Midbrain (tissue), 1 donor: ENCODE measurements around the gene SPPL3.

Experiments
- DNase-seq: peaks from one replicate; lab custom pipeline; 2025; lab: John Stamatoyannopoulos, UW

The SPPL3 gene

DNA sequence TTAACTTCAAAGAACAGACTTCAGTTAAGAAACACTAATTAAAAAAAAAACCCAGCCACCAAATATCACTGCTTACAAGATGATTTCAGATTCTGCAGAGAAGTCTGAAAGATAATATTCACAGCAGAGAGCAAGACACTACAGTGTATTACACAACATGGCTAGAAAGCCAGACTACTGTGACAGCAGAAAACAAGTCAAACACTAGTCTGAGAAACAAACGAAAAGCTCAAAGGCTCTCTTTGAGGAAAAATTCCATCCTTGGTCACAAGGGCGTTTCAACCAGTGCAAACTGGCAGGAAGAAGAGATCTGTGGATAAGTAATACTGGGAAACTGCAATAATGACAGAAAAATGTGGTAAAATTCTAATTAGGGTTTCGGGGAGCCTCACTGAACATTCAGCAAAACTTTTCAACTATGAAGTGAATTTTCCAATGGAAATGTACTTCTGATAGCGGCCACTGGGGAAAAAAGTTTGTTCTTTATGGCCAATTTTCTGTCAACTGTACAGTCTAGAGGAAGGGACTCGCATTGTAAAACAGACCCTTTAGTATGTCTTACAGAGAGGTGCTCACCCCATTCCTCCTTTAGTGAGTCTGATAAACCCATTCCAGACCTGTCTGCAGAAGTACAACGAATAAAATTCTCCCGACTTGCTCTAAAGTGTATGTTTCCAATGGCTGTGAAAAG, 128.2 kb downstream of the SPPL3 start:
- DNase-seq = peak; percentile 31

DNA sequence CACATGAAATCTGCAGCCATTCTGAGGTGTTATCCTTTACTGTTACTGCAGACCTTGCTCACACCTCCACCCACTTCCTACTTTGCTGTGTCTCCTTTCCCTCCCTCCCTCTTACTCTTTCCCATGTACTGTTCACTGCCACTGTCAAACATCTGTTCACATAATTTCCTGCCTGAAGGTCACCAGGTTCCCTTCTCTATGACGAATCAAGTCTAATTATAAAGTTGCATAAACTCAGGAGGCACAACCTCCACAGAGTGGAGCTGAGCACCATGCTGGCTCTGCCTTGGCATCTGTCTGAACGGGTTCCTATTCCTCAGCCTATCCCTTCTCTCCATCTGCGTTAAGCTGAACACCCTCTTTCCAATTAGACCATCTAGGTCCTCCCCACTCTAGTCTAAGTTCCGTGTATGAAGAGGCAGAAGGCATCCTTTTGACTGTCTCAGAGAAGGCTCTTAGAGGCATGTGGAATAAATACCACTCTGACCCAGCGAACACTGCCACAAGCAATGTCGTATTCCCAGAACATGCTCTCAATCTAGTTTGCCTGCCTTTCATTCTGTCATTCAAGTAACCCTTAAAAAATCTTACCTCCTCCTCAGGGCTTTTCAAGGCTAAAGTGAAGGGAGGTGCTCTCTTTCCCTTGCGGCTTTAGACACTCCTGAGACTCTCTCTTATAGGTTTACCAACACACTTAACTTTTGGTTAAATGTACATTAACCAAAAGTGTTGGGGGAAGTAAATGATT, 129.8 kb downstream of the SPPL3 start:
- DNase-seq = no peak

DNA sequence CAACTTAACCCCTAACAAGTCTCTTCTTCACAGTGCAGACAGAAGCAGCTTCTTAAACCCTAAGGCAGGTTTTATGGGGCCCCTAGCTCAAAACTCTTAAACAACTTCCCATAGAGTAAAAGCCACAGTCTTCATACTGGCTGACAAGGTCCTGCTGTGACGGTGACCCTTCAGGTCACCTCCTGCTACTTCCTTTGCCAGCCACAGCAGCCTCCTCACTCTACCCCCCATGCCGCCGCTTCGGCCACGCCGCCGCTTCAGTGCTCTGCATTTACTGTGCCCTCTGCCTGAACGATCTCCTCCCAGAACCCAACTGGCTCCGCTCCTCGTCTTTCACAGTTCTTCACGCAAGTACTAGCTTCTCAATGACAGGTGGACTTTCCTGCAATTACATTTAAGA, 133.1 kb downstream of the SPPL3 start:
- no peak for DNase-seq

DNA sequence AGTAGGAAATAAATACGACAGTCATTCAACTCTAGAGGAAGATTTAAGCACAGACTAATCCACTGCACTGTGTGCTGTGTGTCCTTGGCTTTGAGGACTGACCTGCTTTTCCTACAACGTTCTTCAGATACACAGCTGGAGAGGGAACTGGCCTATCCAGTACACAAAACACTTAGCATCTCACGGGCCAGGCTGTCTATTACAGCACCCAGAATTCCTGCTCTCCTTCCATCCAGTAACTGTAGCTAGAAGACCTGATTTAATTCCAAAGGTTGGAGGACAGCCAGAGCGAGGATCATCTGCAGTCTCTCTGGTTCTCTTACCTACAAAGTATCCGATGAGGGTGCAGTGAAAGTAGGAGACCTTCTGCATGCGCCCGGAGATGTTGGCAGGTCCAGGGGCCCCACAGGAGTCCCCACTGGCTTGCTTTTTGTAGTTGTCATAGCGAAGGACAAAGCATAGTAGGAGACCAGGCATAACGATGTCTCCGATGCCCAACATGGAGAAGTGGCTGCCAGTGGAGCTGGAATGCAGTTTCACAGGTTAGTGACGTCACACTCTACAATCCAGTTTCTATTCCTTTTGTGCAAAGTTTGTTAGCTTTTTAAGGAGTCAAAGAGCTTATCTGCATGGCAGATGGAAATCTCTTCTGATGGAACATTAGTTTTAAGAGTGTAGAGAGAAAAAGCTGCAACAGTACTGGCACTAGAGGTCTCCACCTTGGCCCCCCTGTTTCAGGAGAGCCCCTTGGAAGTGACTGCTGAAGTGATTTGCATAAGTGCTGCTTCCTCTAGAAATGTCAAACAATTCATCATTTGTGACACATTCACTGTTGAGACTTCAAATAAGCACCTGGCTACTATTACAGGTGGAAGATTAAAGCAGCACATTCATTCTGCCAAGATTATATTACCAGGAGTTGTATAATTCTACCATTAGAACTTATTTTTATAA, 136.8 kb downstream of the SPPL3 start:
- DNase-seq = no peak

DNA sequence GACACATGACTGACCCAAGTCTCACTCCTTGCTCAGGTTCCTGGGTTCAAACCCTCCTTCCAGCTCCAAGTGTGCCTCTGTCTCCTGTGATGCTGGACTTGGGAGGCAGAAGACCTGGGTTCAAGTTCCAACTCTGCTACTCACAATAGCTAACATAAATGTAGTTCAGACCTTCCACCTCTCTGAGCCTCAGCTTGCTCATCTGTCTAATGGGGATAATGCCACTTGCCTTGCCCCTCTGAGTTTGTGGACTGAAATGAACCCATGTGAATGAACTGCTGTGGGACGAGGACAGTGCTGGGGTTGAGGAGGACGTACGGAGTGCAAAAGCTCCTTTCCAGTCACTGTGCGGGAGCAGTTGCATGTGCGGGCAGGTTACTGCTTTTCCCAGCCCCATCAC, 137.6 kb downstream of the SPPL3 start:
- no peak for DNase-seq

DNA sequence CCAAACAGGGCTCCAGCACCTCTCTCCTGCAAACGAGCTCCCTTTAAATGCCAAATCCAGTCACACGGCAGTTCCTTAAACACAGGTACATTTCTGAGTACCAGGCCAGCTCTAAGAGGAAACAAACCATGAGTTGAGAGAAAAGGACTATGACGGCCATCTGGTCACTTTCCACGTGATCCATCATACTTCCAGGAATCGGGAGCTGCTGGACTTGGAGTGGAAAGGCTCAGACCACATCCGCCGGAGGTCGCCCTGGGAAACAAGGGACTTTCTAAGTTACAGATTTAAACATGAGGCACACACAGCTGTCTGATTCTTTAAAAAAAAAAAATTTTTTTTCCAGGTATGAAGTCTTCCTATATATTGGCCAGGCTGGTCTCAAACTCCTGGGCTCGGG, 139.3 kb downstream of the SPPL3 start:
- no peak for DNase-seq

DNA sequence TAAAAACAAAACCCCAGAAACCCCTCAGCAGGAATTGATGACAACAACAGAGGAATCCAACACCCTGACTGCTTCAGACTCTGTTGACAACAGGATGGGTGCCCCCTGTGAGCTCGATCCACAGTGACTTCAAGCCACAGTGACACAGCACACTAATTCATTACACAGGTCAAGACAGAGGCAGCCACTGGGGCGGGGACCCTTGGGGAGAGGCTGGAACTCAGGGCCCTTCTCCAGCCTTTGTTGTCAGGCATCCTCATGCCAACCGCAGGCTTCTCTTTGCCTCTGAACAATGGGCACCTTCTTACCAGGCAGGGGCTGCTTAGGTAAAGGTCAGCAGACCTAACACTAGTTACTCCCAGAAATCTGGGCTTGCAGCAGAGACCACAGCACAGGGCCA, 140.9 kb downstream of the SPPL3 start:
- DNase-seq = no peak

DNA sequence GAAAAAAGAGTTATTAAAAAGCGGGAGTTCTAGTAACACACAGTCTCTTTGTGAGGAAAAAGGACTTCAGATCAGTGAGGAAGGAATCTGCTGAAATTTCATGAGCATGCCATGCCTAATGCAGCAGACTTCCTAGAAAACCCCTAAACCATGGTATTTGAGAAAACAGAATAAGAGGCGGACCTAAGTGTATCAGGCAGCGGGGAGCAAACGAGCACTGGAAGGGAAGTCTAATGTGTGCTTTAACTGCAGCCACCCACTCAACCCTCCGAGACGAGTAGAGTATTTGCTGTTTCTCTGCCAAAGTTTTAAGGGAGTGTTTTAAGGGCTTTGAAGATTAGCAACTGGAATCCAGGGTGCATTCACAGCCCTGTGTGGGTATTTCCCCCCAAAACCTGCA, 142.1 kb downstream of the SPPL3 start:
- no peak for DNase-seq

DNA sequence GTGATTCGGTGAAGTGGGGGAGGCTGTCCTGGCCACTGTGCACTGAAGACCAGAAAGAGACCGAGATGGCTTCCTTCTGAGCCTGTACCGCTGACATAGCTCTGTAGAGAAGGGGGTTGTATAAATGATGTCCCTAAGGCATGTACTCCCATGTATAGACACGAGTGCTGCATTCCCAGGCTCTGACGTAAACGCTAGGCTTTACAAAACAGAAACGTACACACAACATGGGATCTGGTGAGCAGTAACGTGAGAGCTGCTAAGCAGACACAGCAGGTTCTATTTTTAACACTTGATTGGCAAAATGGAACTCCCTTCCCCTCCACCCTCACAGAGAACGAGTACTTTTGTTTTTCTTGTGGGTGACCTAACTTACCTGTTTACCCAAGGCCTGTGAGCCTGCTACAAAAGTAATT, 142.6 kb downstream of the SPPL3 start:
- DNase-seq = no peak

DNA sequence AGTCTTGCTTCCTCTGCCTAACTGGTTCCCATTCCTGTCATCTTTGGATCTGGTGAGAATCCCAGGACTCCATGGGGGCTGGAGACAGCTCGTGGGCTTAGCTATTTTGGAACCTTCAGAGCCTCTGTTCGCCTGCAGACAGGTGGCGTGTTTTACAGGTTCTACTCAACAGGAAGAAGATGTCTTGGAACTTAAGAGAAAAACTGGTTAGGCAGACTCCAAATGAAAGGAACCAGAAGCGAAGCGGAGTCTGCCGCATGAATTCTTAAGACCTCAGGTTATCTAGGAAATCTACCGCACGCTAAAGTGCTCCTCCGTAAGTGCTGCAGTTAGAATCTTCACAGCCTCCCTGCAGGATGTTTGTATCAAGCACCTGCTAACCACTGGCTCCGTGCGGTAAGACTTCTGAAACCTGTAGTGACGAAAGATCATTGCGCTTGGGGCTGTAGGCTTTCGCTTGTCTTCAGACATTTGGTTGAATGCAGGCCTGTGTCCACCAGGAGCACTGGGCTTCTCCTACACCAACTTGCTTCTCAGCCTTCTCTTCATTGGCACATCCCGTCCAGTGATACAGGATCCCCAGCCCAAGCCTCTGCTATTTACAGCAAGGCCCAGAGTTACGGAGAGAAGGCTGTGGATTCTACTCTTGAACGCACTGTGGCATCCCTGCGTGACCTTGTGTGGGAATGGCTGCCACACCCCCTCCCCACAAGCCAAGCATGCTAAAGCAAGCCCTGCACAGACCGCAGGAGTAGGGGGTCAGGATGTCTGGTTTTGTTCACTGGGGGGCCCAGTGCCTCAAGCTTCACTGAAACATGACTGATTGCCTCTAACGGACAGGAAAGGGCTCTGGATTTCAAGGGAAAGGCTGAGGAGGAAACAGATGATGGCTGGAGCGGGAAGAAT, 143.6 kb downstream of the SPPL3 start:
- no peak for DNase-seq

DNA sequence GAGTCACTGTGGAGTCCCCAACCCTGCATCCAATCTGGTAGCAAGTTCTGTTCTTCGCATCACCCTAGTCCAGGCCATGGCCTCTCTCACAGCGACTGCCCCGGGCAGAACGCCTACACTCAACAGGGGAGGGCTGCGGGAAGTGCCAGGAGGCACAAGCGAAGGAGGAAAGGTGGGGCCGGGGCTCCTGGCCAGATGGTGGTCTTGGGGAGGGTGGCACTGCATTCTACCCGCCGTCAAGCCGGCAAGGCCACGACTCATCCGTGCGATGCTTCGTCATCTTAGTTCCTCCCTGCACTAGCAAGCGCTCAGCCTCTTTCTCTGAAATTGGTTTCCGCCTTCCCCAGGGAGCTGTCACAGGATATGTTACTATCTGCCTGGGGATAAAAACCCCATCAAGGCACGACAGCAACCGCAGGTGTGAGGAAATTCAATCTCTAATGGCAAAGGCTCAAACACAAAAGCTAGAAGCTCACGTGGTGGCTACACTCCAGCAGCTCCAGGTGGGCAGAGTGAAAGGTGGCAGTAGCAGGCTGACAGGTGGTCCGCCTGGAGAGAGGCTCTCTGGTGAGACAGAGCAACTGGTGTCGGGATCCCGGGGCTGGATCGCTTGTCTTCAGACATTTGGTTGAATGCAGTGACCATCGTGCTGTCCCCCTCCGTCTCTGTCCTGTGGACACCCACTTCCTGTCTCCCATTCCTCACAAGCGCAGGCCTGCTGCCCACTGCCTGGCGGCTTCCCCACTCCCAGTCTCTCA, 144.4 kb downstream of the SPPL3 start:
- DNase-seq = no peak

DNA sequence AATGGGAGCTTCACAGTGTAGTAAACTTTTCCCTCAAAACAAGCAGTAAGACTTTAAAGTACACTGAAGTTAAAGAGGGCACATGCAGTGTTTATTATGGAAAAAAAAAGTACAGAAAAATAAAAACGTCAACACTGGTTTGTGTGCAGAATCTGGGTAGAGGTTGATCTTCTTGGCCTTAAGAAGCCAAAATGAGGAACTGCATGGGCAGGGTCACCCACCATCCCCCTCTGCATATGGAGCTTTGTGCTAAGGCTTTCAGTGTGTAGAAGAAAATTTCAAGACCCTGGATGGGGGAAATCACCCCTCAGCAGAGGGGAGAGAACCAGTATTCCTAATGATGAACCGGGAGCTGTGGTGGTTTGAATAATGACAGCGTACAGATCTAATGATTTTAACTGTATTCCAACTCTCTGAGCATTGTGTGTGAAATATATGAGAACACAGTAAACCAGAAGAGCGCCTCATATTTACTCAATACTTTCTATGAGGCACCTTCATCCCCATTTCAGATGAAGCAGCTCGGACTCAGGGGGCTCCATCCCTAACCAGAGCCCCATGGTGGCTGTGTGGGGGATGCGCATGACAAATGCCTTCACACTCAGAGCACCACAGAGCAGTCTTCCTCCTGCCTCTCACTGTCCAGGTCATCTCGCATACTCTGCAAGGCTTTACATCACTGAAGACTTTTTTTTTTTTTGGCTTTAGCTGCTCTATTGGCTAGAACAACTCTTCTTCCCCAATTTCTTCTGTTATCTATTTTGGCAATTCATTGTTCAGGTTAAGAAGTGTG, 145.2 kb downstream of the SPPL3 start:
- DNase-seq = no peak

DNA sequence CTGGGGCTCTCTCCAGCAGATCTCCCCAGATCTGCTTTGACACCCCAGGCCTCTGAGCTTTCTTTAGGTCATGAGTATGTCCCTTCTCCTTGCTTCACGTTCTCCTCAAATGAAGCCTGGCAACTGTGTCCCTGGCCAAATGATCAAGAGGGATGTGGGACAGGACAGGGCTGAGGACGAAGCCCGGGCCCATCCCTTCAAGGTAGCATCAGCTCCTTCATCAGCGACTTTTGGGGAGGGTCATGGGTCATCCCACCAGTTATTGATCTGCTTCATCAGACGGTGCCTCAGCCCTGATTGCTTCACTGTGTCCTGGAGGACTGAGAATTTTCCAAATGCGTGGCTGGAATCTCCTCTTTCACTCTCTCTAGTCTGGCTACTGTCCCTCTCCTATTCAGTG, 146.2 kb downstream of the SPPL3 start:
- no peak for DNase-seq

DNA sequence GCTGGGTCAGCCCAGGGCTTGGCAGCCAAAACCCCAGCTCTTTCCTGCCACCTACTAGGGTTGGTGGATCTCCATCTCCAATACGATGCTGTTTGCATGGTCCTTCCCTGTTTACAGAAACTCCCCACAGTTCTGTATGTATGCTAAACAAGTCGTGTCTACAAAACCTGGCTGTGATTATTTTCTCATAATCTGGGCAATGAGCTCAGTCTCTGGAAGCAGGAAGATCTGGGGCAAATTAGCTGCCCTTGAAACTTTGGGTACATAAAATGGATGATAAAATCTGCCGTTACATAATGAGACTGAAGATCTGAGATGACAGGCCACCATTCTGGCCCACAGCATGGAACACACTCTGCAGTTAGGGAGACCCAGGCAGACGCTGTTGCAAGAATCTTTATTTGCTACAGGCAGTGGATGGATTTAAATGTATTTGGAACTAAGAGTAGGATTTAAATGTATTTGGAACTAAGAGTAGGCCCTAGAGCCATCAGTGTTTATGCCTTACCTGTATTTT, 146.9 kb downstream of the SPPL3 start:
- DNase-seq = no peak

DNA sequence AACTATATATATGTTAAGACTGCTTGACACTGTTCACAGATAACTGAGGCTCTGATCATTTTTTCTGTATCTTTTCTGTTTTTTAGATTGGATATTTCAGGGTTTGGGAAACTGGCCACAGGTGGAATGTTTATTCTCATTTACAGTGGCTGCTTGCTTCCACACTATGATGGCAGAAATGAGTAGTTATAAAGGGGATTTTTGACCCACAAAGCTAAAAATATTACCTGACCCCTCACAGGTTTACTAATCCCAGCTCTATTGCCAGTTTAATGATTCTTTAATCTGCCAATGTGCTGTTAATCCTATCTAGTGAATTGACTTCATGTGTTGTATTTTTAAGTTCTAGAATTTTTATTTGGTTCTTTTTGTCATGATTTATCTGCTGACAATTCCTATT, 148.9 kb downstream of the SPPL3 start:
- DNase-seq = no peak

DNA sequence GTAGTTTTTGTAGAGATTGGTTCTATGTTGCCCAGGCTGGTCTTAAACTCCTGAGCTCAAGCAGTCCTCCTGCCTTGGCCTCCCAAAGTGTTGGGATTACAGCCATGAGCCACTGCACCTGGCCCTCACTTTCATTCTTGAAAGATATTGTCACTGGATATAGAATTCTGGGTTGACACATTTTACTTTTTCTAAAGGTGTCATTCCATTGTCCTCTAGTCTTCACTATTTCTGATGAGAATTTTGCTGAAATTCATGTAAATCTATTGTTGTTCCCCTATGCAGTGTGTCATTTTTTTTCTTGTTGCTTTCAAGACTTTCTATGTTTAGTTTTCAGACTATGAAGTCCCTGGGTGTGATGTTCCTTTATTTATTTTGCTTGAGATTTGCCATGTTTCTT, 149.4 kb downstream of the SPPL3 start:
- DNase-seq = no peak

DNA sequence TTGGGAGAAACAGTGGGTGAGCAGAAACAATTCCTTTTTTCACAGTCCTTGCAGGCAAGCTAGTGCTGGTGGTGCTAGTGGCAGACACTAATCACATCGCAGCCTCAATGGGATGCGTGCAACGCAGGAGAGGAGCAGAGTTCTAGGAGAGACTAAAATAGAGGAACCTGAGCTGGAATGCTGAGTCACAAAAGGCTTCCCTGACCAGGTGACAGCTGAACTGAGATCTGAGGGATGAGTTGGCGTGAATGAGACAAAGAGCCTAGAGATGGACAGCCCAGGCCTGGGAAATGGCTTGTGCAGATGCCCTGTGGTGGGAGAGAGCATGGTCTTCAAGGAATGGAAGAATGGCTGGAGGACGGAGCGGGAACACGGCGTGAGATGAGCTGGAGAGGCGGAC, 152.8 kb downstream of the SPPL3 start:
- no peak for DNase-seq

DNA sequence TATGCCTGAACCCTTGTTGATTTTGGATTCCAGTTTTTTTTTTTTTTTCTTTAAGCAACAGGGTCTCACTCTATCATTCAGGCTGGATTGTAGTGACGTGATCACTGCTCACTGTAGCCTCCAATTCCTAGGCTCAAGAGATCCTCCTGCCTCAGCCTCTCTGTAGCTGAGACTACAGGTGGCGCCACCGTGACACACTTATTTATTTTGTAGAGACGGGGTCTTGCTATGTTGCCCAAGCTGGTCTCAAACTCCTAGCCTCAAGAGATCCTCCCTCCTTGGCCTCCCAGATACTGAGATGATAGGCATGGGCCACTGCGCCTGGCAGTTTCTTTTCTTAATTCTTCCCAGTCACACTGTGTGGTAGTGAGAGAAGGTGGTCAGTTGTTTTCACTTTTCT, 153.4 kb downstream of the SPPL3 start:
- DNase-seq = no peak

DNA sequence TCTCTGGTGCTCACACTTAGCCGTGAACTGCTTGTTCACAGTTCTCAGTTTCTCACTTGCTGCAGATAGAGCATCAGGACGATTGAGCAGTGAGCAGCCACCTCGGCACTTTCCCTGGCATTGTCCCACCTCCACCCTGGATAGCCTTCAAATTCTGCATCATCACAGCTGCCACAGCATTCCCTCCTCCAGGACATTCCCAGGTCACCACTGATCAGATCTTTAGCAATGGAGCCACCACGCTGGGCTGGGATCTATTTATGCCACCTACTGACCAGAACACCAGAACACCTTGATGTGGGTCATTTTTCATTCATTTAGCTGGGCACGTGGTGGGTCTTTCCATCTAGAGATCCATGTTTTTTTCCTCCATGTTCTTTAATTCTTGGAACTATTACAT, 154.9 kb downstream of the SPPL3 start:
- no peak for DNase-seq

DNA sequence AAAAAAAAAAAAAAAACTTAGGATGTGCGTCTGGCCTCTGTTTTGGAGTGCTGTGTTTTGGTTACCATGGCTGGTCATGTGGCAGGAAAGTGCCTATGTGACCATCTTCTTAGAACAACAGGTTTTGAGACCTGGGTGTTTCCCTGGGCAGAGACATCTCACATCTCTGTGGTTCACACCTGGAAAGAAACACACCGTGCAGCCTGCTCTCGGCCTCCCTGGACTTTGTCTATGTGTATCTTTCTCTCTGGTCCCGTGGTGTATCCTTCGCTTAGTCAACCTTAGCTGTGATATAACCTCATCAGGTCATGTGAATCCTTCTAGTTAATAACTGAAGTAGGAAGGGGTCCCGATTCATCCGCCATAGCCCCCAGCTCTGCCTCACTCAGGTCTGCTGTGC, 155.9 kb downstream of the SPPL3 start:
- DNase-seq = no peak
